ENCODE results near the gene IRS1.

IRS1 gene

GRCh38 chr2:226721541-226721940 is 78.1 kb downstream of the IRS1 start:
- no peak for DNase-seq (ENCODE audit: low read depth)

- DNase-seq (ENCODE audit: low read depth), result no peak
Observed at GRCh38 chr2:226720948-226721347, 78.7 kb downstream of the IRS1 start.

- no peak for DNase-seq (ENCODE audit: low read depth)
Observed at GRCh38 chr2:226717719-226718118, 81.9 kb downstream of the IRS1 start.

GRCh38 chr2:226716126-226716525 is 83.5 kb downstream of the IRS1 start:
- DNase-seq (ENCODE audit: low read depth), result no peak

- DNase-seq (ENCODE audit: low read depth), result no peak
Observed at GRCh38 chr2:226715347-226715990, 84.2 kb downstream of the IRS1 start.

- no peak for DNase-seq (ENCODE audit: low read depth)
Observed at GRCh38 chr2:226712941-226713340, 86.7 kb downstream of the IRS1 start.

- no peak for DNase-seq (ENCODE audit: low read depth)
Observed at GRCh38 chr2:226711606-226712296, 87.9 kb downstream of the IRS1 start.

- DNase-seq (ENCODE audit: low read depth), result no peak
Observed at GRCh38 chr2:226707499-226707898, 92.1 kb downstream of the IRS1 start.

- DNase-seq (ENCODE audit: low read depth), result no peak
Observed at GRCh38 chr2:226705965-226706364, 93.7 kb downstream of the IRS1 start.

- DNase-seq (ENCODE audit: low read depth), result no peak
Observed at GRCh38 chr2:226705133-226705886, 94.3 kb downstream of the IRS1 start.

- no peak for DNase-seq (ENCODE audit: low read depth)
Observed at GRCh38 chr2:226703514-226703913, 96.1 kb downstream of the IRS1 start.

GRCh38 chr2:226702376-226702775 is 97.2 kb downstream of the IRS1 start:
- no peak for DNase-seq (ENCODE audit: low read depth)

GRCh38 chr2:226701052-226701451 is 98.6 kb downstream of the IRS1 start:
- DNase-seq (ENCODE audit: low read depth), result peak; percentile 98

- no peak for DNase-seq (ENCODE audit: low read depth)
Observed at GRCh38 chr2:226699321-226699720, 100.3 kb downstream of the IRS1 start.

GRCh38 chr2:226698671-226699070 is 100.9 kb downstream of the IRS1 start:
- DNase-seq (ENCODE audit: low read depth), result no peak

- no peak for DNase-seq (ENCODE audit: low read depth)
Observed at GRCh38 chr2:226694586-226695284, 104.9 kb downstream of the IRS1 start.

GRCh38 chr2:226694149-226694548 is 105.5 kb downstream of the IRS1 start:
- no peak for DNase-seq (ENCODE audit: low read depth)

- DNase-seq (ENCODE audit: low read depth), result no peak
Observed at GRCh38 chr2:226693521-226693920, 106.1 kb downstream of the IRS1 start.

- DNase-seq (ENCODE audit: low read depth), result no peak
Observed at GRCh38 chr2:226692521-226693126, 107.0 kb downstream of the IRS1 start.

- no peak for DNase-seq (ENCODE audit: low read depth)
Observed at GRCh38 chr2:226691255-226691654, 108.4 kb downstream of the IRS1 start.

- DNase-seq (ENCODE audit: low read depth), result no peak
Observed at GRCh38 chr2:226690461-226691024, 109.1 kb downstream of the IRS1 start.
